M059J (cell line): Measurements from ENCODE around the gene PROK2. TPM values are rescaled to one million over a fixed set of nuclear protein-coding genes. Genes with fewer than 3 reads are reported as not detected.

Source experiments
- DNase-seq: peaks from one replicate; pipeline ENCODE4 v3.0.0-alpha.2; 2012; ENCODE audit warnings: low read depth
- total RNA-seq: library from RNA; depleted of rRNA; stranded (reverse); fragments of >200 nt; shearing (Covaris generic); gene quantifications from 2 replicates; pipeline ENCODE4 v1.2.3, GENCODE V29; 2014

Gene PROK2
- total RNA-seq, 1 experiment from 2014 or later = not detected

- DNase-seq = no peak
Observed at GRCh38 chr3:71786551-71786950, 1.6 kb upstream of the PROK2 start.

- no peak for DNase-seq
Observed at GRCh38 chr3:71786217-71786549, 1.2 kb upstream of the PROK2 start.

- DNase-seq = no peak
Observed at GRCh38 chr3:71785532-71786216, 726 bp upstream of the PROK2 start.

- no peak for DNase-seq
Observed at GRCh38 chr3:71784201-71784913, 591 bp downstream of the PROK2 start.

GRCh38 chr3:71783152-71783551 is 1.8 kb downstream of the PROK2 start:
- no peak for DNase-seq

- no peak for DNase-seq
Observed at GRCh38 chr3:71780430-71780829, 4.5 kb downstream of the PROK2 start.

GRCh38 chr3:71779674-71780377 is 5.1 kb downstream of the PROK2 start:
- DNase-seq = no peak

- no peak for DNase-seq
Observed at GRCh38 chr3:71778353-71778752, 6.6 kb downstream of the PROK2 start.

- no peak for DNase-seq
Observed at GRCh38 chr3:71776538-71776937, 8.4 kb downstream of the PROK2 start.

- no peak for DNase-seq
Observed at GRCh38 chr3:71771884-71772283, 13.1 kb downstream of the PROK2 start.

- no peak for DNase-seq
Observed at GRCh38 chr3:71771126-71771525, 13.8 kb downstream of the PROK2 start.

GRCh38 chr3:71763426-71763825 is 21.5 kb downstream of the PROK2 start:
- no peak for DNase-seq

GRCh38 chr3:71760140-71760539 is 24.8 kb downstream of the PROK2 start:
- no peak for DNase-seq

- DNase-seq = no peak
Observed at GRCh38 chr3:71759401-71759800, 25.5 kb downstream of the PROK2 start.

- no peak for DNase-seq
Observed at GRCh38 chr3:71758091-71758490, 26.9 kb downstream of the PROK2 start.

- DNase-seq = no peak
Observed at GRCh38 chr3:71754610-71755253, 30.2 kb downstream of the PROK2 start.

- no peak for DNase-seq
Observed at GRCh38 chr3:71753701-71754609, 31.0 kb downstream of the PROK2 start, which contains the start of gene GPR27. Gene GPR27, plus strand, starts transcription at chr3:71753855. Its CDS starts 195 bp downstream, at chr3:71754050.

- no peak for DNase-seq
Observed at GRCh38 chr3:71752831-71753700, 31.9 kb downstream of the PROK2 start.

- no peak for DNase-seq
Observed at GRCh38 chr3:71751602-71752001, 33.3 kb downstream of the PROK2 start.

- no peak for DNase-seq
Observed at GRCh38 chr3:71744738-71745137, 40.2 kb downstream of the PROK2 start.
